GM10248 (cell line): ENCODE measurements around the gene TDO2.

Source experiments
- CTCF ChIA-PET: fragments of 300-600 bp; sonication (Branson Sonifier 250); formaldehyde crosslinking; extraction: SDS; loops from one replicate; lab custom pipeline; 2021; ENCODE audit warnings: antibody characterized with exemption; lab: Yijun Ruan, JAX
- POLR2A ChIA-PET: fragments of 350-650 bp; sonication (Branson Sonifier 250); formaldehyde crosslinking; extraction: SDS; loops from one replicate; lab custom pipeline; 2020; ENCODE audit warnings: antibody characterized with exemption; lab: Yijun Ruan, JAX
- DNase-seq: peaks from one replicate; pipeline ENCODE4 v3.0.0; 2012; ENCODE audit errors: extremely low spot score
- CTCF ChIP-seq: IDR thresholded peaks from 2 replicates; pipeline ENCODE4 v1.5.1; 2012; ENCODE audit warnings: mild to moderate bottlenecking, low read depth; ENCODE audit errors: extremely low read depth, missing control alignments, control extremely low read depth

Gene TDO2

GRCh38 chr4:155900381-155900780 is 3.1 kb upstream of the TDO2 start:
- CTCF ChIA-PET: interaction anchor here (1.3 kb wide), 1 partner anchor 21 kb away, joined by 3 read pairs; no protein-coding TSS in a partner anchor
- POLR2A ChIA-PET: no interaction called here
- no peak for TF ChIP-seq CTCF
- no peak for DNase-seq

- TF ChIP-seq CTCF: no peak
- POLR2A ChIA-PET: no interaction called here
- DNase-seq: no peak
- CTCF ChIA-PET: interaction anchor here (1.3 kb wide), 1 partner anchor 20 kb away, joined by 3 read pairs; no protein-coding TSS in a partner anchor
Observed at GRCh38 chr4:155901013-155901412, 2.5 kb upstream of the TDO2 start.

- ChIA-PET CTCF (no interaction called here), POLR2A (no interaction called here)
- no peak for TF ChIP-seq CTCF
- no peak for DNase-seq
Observed at GRCh38 chr4:155904331-155904730, 835 bp downstream of the TDO2 start.

- ChIA-PET CTCF (no interaction called here), POLR2A (no interaction called here)
- no peak for TF ChIP-seq CTCF
- no peak for DNase-seq
Observed at GRCh38 chr4:155906554-155907247, 3.2 kb downstream of the TDO2 start.

GRCh38 chr4:155907556-155907955 is 4.1 kb downstream of the TDO2 start:
- ChIA-PET CTCF (no interaction called here), POLR2A (no interaction called here)
- DNase-seq: no peak
- no peak for TF ChIP-seq CTCF

- CTCF ChIA-PET: interaction anchor here (1.0 kb wide), 1 partner anchor 17 kb away, joined by 4 read pairs; no protein-coding TSS in a partner anchor
- no peak for TF ChIP-seq CTCF
- POLR2A ChIA-PET: no interaction called here
- peak; percentile 11 for DNase-seq
Observed at GRCh38 chr4:155908187-155909139, 5.0 kb downstream of the TDO2 start.
